Stomach (tissue), 4 donors: ENCODE data around the gene FOXD2.

Experiments
- POLR2A ChIP-seq, 4 donors: fragments of 450-650 bp; IDR thresholded peaks; one replicate each; pipeline ENCODE4 v1.6.1; 2016; ENCODE audit warnings: antibody characterized with exemption in 4 of 4, control low read depth in 2 of 4, mild to moderate bottlenecking in 1 of 4, moderate library complexity in 1 of 4
- POLR2AphosphoS5 ChIP-seq, 3 donors: sonication (generic); formaldehyde crosslinking; IDR thresholded peaks; one replicate each; pipeline ENCODE4 v1.6.1; 2016; ENCODE audit warnings: antibody characterized with exemption in 3 of 3
- TF ChIP-seq, protein P1 (sequence below), 7 experiments: fragments of 450-650 bp in 4 of 7; fragments of 200-600 bp in 3 of 7; sonication (generic) in 3 of 7; IDR thresholded peaks; one replicate each; pipeline ENCODE4 v1.5.1; 2016 to 2019; ENCODE audit warnings: antibody characterized with exemption in 7 of 7, control low read depth in 2 of 7, mild to moderate bottlenecking in 1 of 7

DNA sequence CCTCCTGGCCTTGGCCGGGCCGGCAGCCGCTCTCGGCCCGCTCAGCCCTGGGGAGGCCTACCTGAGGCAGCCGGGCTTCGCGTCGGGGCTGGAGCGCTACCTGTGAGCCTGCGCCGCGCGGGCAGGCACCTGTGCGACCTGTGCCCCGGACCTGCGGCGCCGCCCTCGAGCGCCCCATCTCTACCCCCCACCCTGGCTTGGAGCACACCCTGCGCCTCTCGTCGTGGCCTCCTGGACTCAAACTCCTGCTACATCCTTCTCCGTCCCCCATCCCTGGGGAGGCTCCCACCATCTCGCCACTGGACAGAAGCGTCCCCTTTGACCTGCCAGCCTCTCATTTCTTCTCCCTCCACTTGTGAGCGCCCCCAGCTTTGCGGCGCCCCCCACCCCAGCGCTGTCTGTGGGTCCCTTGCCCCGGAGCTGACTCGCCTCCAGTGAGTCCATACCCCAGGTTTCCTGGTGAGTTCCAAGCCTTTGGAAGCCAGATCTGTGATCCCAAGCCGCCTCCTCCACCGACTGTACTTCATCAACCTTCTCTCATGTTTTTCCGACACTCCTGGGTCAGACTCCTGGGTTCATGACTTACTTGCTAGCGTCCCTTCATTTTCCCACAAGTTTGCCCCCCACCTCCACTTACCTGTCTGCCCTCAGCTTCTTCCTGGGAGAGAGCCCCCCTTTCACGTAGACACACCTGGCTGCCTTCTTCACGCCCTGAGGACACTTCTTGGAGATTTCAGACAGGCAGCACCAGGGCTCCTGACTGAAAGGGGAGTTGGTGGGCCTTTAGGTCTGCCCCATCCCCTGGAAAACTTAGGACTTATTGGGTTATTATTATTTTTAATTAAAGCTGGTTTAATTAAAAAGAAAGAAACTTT, 20.4 kb upstream of the FOXD2 start:
- TF ChIP-seq POLR2AphosphoS5 (IDR thresholded peaks at IDR 0.05), result no peak
- no peak for TF ChIP-seq POLR2A (IDR thresholded peaks at IDR 0.05)
- TF ChIP-seq, protein P1, sequence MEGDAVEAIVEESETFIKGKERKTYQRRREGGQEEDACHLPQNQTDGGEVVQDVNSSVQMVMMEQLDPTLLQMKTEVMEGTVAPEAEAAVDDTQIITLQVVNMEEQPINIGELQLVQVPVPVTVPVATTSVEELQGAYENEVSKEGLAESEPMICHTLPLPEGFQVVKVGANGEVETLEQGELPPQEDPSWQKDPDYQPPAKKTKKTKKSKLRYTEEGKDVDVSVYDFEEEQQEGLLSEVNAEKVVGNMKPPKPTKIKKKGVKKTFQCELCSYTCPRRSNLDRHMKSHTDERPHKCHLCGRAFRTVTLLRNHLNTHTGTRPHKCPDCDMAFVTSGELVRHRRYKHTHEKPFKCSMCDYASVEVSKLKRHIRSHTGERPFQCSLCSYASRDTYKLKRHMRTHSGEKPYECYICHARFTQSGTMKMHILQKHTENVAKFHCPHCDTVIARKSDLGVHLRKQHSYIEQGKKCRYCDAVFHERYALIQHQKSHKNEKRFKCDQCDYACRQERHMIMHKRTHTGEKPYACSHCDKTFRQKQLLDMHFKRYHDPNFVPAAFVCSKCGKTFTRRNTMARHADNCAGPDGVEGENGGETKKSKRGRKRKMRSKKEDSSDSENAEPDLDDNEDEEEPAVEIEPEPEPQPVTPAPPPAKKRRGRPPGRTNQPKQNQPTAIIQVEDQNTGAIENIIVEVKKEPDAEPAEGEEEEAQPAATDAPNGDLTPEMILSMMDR (IDR thresholded peaks at IDR 0.05), result no peak
